ENCODE measurements around the gene GRK2.
"Not testable (repeated sequence)": the region's sequence is repeated elsewhere in the genome, so short reads cannot be mapped to it uniquely, and the experiment has no call there.

GRK2 gene

DNA sequence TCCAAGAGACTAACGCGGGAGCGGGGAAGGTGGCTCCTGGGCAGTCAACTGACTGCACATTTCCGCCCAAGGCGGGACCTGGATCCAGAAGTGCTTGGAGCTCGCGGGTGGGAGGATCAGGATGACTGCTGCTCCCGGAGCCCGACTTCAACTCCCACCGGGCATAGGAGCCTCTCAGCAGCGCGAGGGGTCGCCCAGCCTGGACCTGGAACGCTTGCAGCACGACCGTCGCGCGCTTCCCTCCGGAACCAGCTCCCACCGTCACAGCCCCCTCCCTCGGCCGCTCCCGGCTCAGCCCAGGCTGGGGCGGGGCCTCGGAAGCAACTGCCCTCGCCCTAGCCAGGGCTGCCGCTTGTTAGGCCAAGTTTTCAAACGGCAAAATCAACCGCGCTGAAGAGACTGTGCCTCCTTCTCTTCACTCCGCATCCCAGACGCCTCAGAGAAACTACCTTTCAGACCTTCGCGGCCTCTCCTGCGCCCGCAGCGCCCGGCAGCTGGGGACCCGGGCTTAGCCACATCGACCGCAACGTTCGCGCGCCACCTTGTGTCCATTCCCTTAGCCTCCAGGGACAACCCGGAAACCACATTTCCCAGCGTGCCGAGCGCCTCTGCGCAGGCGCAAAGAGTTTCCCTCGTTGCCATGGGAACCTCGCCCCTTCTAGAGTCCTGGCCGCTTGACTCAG lies 51.1 kb downstream of the GRK2 start:
- DNase-seq: peak; percentile 95 to 97

DNA sequence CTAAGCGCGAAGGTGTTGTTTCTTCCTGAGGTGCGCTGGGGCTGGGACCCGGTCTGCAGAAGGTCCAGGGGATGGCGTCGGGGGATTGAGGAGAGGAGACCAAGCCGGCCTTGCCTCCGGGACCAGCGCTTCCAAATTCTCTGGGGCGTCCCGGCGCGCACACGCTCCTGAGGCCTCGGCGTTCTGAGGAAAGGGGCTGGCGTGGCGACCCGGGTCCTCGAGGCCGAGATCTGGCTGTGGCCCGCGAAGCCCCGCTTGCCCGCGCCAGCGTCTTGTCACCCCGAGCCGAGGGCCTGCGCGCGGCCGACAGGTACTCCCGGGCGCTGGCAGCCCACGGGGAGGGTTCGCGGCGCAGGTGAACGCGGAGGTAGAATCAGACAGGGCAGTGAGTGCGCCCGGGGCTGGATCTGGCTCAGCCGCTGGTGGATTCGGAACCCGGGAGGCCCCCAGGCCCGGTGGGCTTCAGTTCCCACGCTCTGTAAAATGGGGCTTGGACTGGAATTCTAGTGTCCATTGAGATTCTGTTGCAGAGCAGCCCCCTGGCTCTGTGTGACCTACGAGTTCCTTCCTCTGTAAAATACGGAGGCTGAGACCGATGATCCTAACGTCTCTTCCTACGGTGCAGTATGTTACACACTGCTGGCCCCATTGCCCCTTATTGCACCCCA lies 51.7 kb downstream of the GRK2 start:
- peak in 1 of 2 experiments; percentile 36 for DNase-seq

DNA sequence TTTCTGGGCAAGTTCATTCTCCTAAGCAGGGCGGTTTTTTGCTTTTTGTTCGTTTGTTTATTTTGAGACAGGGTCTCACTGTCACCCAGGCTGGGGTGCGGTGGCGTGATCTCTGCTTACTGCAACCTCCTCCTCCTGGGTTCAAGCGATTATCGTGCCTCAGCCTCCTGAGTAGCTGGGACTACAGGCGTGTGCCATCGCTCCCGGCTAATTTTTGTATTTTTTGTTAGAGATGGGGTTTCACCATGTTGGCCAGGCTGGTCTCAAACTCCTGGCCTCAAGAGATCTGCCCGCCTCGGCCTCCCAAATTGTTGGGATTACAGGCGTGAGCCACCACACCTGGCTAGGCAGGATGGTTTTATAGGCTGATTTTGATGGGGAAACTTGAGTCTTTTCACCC lies 52.6 kb downstream of the GRK2 start:
- DNase-seq: not testable (repeated sequence)

DNA sequence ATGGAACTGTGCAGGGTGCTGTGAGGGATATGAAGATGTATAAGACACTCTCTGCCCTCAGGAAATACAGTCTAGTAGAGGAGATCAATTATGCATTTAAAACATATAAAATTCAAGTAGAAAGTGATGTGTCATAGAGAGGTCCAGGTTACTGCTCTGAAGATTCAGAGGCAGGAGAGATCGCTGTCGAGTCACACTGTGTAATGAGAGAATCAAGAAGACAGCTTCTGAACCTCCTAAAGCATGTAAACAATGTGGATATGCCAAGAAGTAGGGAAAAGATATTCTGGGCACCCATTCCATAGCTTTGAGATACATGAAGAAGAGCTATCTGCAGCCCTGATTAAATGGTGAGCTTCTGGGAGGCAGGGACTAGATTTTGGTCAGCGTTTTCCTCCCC lies 53.7 kb downstream of the GRK2 start:
- DNase-seq: no peak

DNA sequence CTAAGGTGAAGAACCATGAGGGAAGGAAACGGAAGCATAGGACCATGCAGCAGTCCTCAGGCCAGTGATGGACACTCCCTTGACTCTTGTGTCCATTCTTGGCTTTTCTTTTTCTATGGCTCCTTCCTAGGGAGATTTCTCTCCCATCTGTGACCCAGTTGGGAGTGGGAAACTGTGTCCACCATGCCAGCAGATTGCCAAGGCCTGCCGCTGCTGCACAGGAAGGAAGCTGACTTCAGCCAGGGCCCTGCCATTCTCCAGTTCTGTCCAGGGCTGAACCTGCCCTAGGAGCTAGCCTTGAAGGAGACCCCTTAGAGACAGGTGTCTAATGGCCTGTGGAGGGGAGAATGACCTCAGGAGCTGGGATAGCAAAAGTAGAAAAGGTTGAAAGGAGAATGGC lies 54.4 kb downstream of the GRK2 start:
- no peak for DNase-seq

DNA sequence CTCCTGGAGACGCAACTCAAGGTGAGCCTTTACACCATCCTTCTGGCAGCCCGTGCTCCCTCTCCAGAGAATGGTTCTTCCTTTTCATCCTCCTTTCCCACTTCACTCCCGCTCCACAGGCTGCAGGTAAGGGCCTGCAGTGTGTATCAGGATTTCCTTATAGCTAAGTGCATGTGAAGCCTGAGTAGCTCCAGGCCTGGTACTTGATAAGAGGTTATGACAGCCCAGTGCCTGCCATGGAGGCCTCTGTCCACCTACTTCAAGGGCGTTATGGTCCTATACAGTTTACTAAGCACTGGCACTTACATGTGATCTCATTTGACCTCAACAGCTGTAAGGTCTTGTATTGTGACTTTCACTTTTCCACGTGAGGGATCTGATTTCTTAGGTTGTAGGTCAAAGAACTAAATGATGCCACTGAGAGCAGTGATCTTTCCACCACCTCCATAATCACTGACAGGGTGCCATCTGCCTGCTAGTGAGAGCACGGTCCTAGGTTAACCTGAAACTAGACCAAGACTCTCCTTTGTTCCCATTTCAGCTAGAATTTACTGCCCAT lies 55.1 kb downstream of the GRK2 start:
- no peak for DNase-seq

DNA sequence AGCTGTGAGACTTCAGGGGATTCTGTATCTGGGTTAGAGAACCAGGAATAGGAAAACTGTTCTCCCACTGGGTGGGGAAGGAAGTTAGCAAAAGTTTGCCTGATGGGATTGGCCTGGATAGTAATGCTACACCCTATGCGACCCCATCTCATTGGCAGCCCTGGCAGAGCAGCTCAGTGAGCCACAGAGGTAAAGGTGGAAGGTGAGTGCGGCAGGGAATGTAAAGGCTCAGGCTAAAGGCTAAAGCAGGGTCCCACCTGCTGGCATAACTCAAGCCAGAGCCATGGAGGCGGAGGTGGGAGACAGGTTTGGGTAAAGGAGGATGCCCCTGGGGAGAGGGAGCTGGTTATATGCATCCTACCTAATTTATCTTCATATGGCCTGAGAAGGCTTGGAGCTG lies 55.8 kb downstream of the GRK2 start:
- DNase-seq: no peak

DNA sequence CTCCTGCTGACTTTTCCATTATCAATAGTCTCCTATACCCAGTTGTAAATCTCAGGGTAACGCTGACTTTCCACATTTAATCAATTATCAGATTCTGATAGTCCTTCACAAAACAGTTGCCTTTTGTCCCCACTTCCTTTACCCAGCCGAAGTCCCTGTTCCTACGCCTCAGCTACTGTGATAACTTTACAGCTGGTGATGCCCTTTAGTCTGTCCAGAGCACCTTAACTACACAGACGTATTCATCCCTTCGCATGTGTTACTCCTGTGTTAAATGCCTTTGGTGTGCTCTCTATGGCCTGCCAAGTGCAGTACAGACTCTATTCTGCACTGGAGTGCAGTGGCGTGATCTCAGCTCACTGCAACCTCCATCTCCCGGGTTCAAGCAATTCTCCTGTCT lies 57.3 kb downstream of the GRK2 start:
- DNase-seq: no peak

DNA sequence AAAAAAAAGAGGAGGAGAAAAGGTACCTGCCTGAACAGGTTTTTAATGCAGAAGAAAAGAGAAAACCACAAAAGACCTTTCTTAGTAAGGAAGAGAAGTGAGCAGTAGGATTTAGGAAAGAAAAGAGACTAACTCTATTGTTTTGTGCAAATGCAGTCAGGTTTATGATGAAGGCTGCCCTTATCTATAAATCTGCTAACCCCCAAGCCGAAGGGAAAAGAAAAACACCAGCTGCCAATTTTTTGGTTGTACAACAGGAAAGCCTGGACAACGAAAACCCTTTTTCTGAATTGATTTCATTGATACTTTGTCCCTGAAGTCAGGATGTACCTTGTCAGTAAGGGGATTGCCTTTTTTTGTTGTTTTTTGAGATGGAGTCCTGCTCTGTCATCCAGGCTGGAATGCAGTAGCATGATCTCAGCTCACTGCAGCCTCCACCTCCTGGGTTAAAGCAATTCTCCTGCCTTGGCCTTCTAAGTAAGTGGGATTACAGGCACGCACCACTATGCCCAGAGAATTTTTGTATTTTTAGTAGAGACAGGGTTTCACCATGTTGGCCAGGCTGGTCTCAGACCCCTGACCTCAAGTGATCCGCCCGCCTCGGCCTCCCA lies 65.9 kb downstream of the GRK2 start:
- DNase-seq: no peak

Data from NCI-H2081 (cell line).